Astrocyte (in vitro differentiated cells and primary cell): ENCODE data around the gene CEND1. TPM values are rescaled to one million over a fixed set of nuclear protein-coding genes. Genes with fewer than 3 reads are reported as not detected.

ENCODE experiments used
- DNase-seq: peaks from one replicate; pipeline ENCODE4 v3.0.0-alpha.2; 2010; ENCODE audit warnings: low read depth
- FAIRE-seq: peaks from 2 replicates; lab custom pipeline; 2011; peaks lifted over from hg19 to GRCh38; lab: Jason Lieb, UNC
- H2AFZ ChIP-seq: 2 replicates; pipeline ENCODE4 v1.6.0; 2012; ENCODE audit warnings: low read depth, low read length, inconsistent platforms
- H3K27ac ChIP-seq: 2 replicates; pipeline ENCODE4 v1.5.1; 2011; ENCODE audit warnings: low read depth, low read length, inconsistent platforms
- H3K27me3 ChIP-seq: 2 replicates; pipeline ENCODE4 v1.6.0; 2011; ENCODE audit warnings: low read length, inconsistent platforms; ENCODE audit not compliant: insufficient read depth
- H3K36me3 ChIP-seq: 2 replicates; pipeline ENCODE4 v1.5.1; 2011; ENCODE audit warnings: low read length, inconsistent platforms; ENCODE audit not compliant: insufficient read depth
- H3K4me1 ChIP-seq: 2 replicates; pipeline ENCODE4 v1.5.1; 2011; ENCODE audit warnings: low read length, inconsistent platforms; ENCODE audit not compliant: insufficient read depth
- H3K4me2 ChIP-seq: 2 replicates; pipeline ENCODE4 v1.6.0; 2012; ENCODE audit warnings: low read length, inconsistent platforms
- H3K4me3 ChIP-seq: 2 replicates; pipeline ENCODE4 v1.5.1; 2011; ENCODE audit warnings: low read depth, mild to moderate bottlenecking, low read length, inconsistent platforms; ENCODE audit not compliant: insufficient read depth
- H3K79me2 ChIP-seq: 2 replicates; pipeline ENCODE4 v1.6.0; 2012; ENCODE audit warnings: mild to moderate bottlenecking, low read length, inconsistent platforms; ENCODE audit not compliant: insufficient read depth
- H3K9ac ChIP-seq: 2 replicates; pipeline ENCODE4 v1.6.0; 2012; ENCODE audit warnings: mild to moderate bottlenecking, low read length, inconsistent platforms
- H3K9me3 ChIP-seq: 2 replicates; pipeline ENCODE4 v1.5.1; 2012; ENCODE audit warnings: low read depth, mild to moderate bottlenecking, low read length, inconsistent platforms; ENCODE audit not compliant: insufficient read depth
- H4K20me1 ChIP-seq: 2 replicates; pipeline ENCODE4 v1.6.0; 2012; ENCODE audit warnings: low read length, inconsistent platforms; ENCODE audit not compliant: insufficient read depth
- H3K27ac Mint-ChIP-seq: one replicate; pipeline ENCODE4 v1.8.0; 2021; ENCODE audit warnings: mild to moderate bottlenecking, mixed read lengths; ENCODE audit not compliant: unreplicated experiment
- H3K27me3 Mint-ChIP-seq: one replicate; pipeline ENCODE4 v1.8.0; 2021; ENCODE audit warnings: low read depth, mixed read lengths; ENCODE audit not compliant: unreplicated experiment
- H3K36me3 Mint-ChIP-seq: one replicate; pipeline ENCODE4 v1.8.0; 2021; ENCODE audit warnings: low read depth, mixed read lengths; ENCODE audit not compliant: unreplicated experiment
- H3K4me1 Mint-ChIP-seq: one replicate; pipeline ENCODE4 v1.8.0; 2021; ENCODE audit warnings: low read depth, mixed read lengths; ENCODE audit not compliant: unreplicated experiment
- H3K4me3 Mint-ChIP-seq: one replicate; pipeline ENCODE4 v1.8.0; 2021; ENCODE audit warnings: mild to moderate bottlenecking, moderate library complexity, mixed read lengths; ENCODE audit not compliant: unreplicated experiment
- H3K9me3 Mint-ChIP-seq: one replicate; pipeline ENCODE4 v1.8.0; 2021; ENCODE audit warnings: mild to moderate bottlenecking, mixed read lengths; ENCODE audit not compliant: unreplicated experiment
- CTCF ChIP-seq: IDR thresholded peaks from 2 replicates; pipeline ENCODE4 v1.5.1; 2011; ENCODE audit warnings: low read depth, mild to moderate bottlenecking, inconsistent platforms, low read length, moderate library complexity; ENCODE audit not compliant: insufficient read depth
- EZH2 ChIP-seq: IDR thresholded peaks from 2 replicates; pipeline ENCODE4 v1.6.1; 2012; ENCODE audit warnings: mild to moderate bottlenecking, low read length, inconsistent platforms; ENCODE audit not compliant: insufficient read depth
- total RNA-seq: library from RNA; stranded (reverse); gene quantifications from 2 replicates; pipeline ENCODE4 v1.2.1, GENCODE V29; 2021

CEND1 gene
- total RNA-seq, 1 donor from 2014 or later = 0.59 TPM

- Histone ChIP-seq H3K27ac (no peak overlapping the region), H2AFZ (no peak overlapping the region), H3K36me3 (peaks cover 3% of the 10 kb centered on the region), H3K4me2 (no peak overlapping the region), H3K4me1 (peaks cover 4% of the 10 kb centered on the region), H3K4me3 (no peak overlapping the region), H3K9me3 (no peaks in the 10 kb centered on the region), H4K20me1 (peaks cover 76% of the 10 kb centered on the region), H3K27me3 (no peaks in the 10 kb centered on the region), H3K79me2 (peaks cover 49% of the 10 kb centered on the region), H3K9ac (no peak overlapping the region)
- no peak for FAIRE-seq
- no peak for DNase-seq
- H3K27ac Mint-ChIP-seq = no peak overlapping the region
- no peaks in the 10 kb centered on the region for H3K27me3 Mint-ChIP-seq
- H3K4me1 Mint-ChIP-seq = peaks cover 5% of the 10 kb centered on the region
- peaks cover 4% of the 10 kb centered on the region for H3K36me3 Mint-ChIP-seq
- no peak for TF ChIP-seq CTCF
- TF ChIP-seq EZH2 = no peak
- no peak overlapping the region for H3K4me3 Mint-ChIP-seq
- H3K9me3 Mint-ChIP-seq = no peaks in the 10 kb centered on the region
These were observed 19.8 kb downstream of the CEND1 start for GRCh38 chr11:769887-770641.

- FAIRE-seq = no peak
- H3K27ac ChIP-seq = no peak overlapping the region
- Mint-ChIP-seq H3K4me3 (no peak overlapping the region), H3K9me3 (no peaks in the 10 kb centered on the region), H3K27ac (no peak overlapping the region), H3K36me3 (peaks cover 4% of the 10 kb centered on the region), H3K27me3 (no peaks in the 10 kb centered on the region), H3K4me1 (peaks cover 8% of the 10 kb centered on the region)
- H3K9me3 ChIP-seq = no peaks in the 10 kb centered on the region
- H3K4me2 ChIP-seq = no peak overlapping the region
- H3K27me3 ChIP-seq = no peaks in the 10 kb centered on the region
- H3K4me1 ChIP-seq = peaks cover 7% of the 10 kb centered on the region
- peaks cover 21% of the 10 kb centered on the region for H3K79me2 ChIP-seq
- H2AFZ ChIP-seq = no peak overlapping the region
- H4K20me1 ChIP-seq = peaks cover 73% of the 10 kb centered on the region
- H3K9ac ChIP-seq = no peak overlapping the region
- peaks cover 14% of the 10 kb centered on the region for H3K36me3 ChIP-seq
- TF ChIP-seq EZH2 = no peak
- no peak for TF ChIP-seq CTCF
- no peak for DNase-seq
- H3K4me3 ChIP-seq = no peak overlapping the region
These were observed 22.7 kb downstream of the CEND1 start for GRCh38 chr11:767238-767637.

GRCh38 chr11:766936-767210 is 23.0 kb downstream of the CEND1 start:
- FAIRE-seq (no peak), DNase-seq (no peak)
- no peaks in the 10 kb centered on the region for H3K9me3 Mint-ChIP-seq
- H3K27ac Mint-ChIP-seq = peak overlapping the region; percentile 36
- H4K20me1 ChIP-seq = peaks cover 72% of the 10 kb centered on the region
- TF ChIP-seq CTCF = no peak
- TF ChIP-seq EZH2 = no peak
- H3K4me1 Mint-ChIP-seq = peaks cover 8% of the 10 kb centered on the region
- no peaks in the 10 kb centered on the region for H3K27me3 ChIP-seq
- H3K4me3 Mint-ChIP-seq = no peak overlapping the region
- no peaks in the 10 kb centered on the region for H3K9me3 ChIP-seq
- H3K9ac ChIP-seq = no peak overlapping the region
- H3K4me3 ChIP-seq = no peak overlapping the region
- H3K4me1 ChIP-seq = peaks cover 7% of the 10 kb centered on the region
- peaks cover 18% of the 10 kb centered on the region for H3K79me2 ChIP-seq
- H3K36me3 ChIP-seq = peaks cover 14% of the 10 kb centered on the region
- no peak overlapping the region for H3K4me2 ChIP-seq
- no peaks in the 10 kb centered on the region for H3K27me3 Mint-ChIP-seq
- H3K36me3 Mint-ChIP-seq = peaks cover 4% of the 10 kb centered on the region
- H3K27ac ChIP-seq = no peak overlapping the region
- H2AFZ ChIP-seq = no peak overlapping the region
